HEK293 (cell line): ENCODE data around the gene LDLRAD4.

ENCODE experiments used
- CTCF ChIP-seq: fragments of 450-650 bp; formaldehyde crosslinking; IDR thresholded peaks from 2 replicates; pipeline ENCODE4 v1.5.1; 2016; ENCODE audit warnings: missing biosample characterization, missing genetic modification characterization
- GLIS1 ChIP-seq: fragments of 450-650 bp; formaldehyde crosslinking; IDR thresholded peaks from 2 replicates; pipeline ENCODE4 v1.5.1; 2016; ENCODE audit warnings: missing biosample characterization, missing genetic modification characterization
- MYNN ChIP-seq: fragments of 450-650 bp; formaldehyde crosslinking; IDR thresholded peaks from 2 replicates; pipeline ENCODE4 v1.5.1; 2016; ENCODE audit warnings: missing biosample characterization, missing genetic modification characterization, borderline replicate concordance
- PBX3 ChIP-seq: sonication (generic); formaldehyde crosslinking; IDR thresholded peaks from 2 replicates; pipeline ENCODE4 v1.8.1; 2022; ENCODE audit warnings: mild to moderate bottlenecking, moderate library complexity, missing genetic modification reagents
- REST ChIP-seq: fragments of 450-650 bp; formaldehyde crosslinking; IDR thresholded peaks from 2 replicates; pipeline ENCODE4 v1.5.1; 2016; ENCODE audit warnings: missing biosample characterization, missing genetic modification characterization
- SP2 ChIP-seq: fragments of 450-650 bp; formaldehyde crosslinking; IDR thresholded peaks from 2 replicates; pipeline ENCODE4 v1.5.1; 2016; ENCODE audit warnings: missing biosample characterization, missing genetic modification characterization
- ZFP69B ChIP-seq: fragments of 450-650 bp; formaldehyde crosslinking; IDR thresholded peaks from 2 replicates; pipeline ENCODE4 v1.5.1; 2016; ENCODE audit warnings: missing biosample characterization, missing genetic modification characterization
- ZIC2 ChIP-seq: fragments of 450-650 bp; formaldehyde crosslinking; IDR thresholded peaks from 2 replicates; pipeline ENCODE4 v1.5.1; 2016; ENCODE audit warnings: missing biosample characterization, missing genetic modification characterization
- ZNF114 ChIP-seq: fragments of 450-650 bp; formaldehyde crosslinking; IDR thresholded peaks from 2 replicates; pipeline ENCODE4 v1.5.0; 2017; ENCODE audit warnings: missing biosample characterization, missing genetic modification characterization
- ZNF214 ChIP-seq: fragments of 450-650 bp; formaldehyde crosslinking; IDR thresholded peaks from 2 replicates; pipeline ENCODE4 v1.5.1; 2017; ENCODE audit warnings: missing biosample characterization, mild to moderate bottlenecking, missing genetic modification characterization, borderline replicate concordance
- ZNF223 ChIP-seq: fragments of 450-650 bp; formaldehyde crosslinking; IDR thresholded peaks from 2 replicates; pipeline ENCODE4 v1.5.1; 2016; ENCODE audit warnings: missing biosample characterization, missing genetic modification characterization
- ZNF335 ChIP-seq: fragments of 450-650 bp; formaldehyde crosslinking; conservative IDR thresholded peaks from 2 replicates; pipeline ENCODE4 v1.5.1; 2016; ENCODE audit warnings: missing biosample characterization, missing genetic modification characterization
- ZNF488 ChIP-seq: fragments of 450-650 bp; formaldehyde crosslinking; IDR thresholded peaks from 2 replicates; pipeline ENCODE4 v1.5.1; 2016; ENCODE audit warnings: missing biosample characterization, missing genetic modification characterization
- ZNF747 ChIP-seq: fragments of 450-650 bp; formaldehyde crosslinking; IDR thresholded peaks from 2 replicates; pipeline ENCODE4 v1.5.1; 2016; ENCODE audit warnings: missing biosample characterization, missing genetic modification characterization

DNA sequence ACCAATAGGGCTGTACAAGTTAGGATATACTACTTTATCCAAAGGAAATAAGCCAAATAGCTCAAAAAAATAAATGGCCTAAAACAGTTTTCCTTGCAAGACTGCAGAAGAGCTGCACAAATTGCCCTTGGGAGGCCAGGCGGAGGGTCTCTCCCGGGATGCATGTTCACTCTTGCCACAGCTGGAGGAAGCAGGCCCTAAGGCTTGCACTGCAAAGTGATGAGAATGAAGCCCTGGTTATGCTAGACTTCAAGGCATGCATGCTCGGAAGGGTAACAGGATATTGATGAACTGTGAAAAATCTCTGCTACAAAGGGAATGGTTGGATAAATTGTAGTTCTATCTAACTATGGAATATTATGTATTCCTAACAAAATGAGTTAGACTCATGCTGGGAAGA lies 27.5 kb upstream of the LDLRAD4 start:
- TF ChIP-seq SP2 (tag by site-specific recombination): no peak
- TF ChIP-seq REST (tag by site-specific recombination): no peak
- no peak for TF ChIP-seq CTCF (tag by site-specific recombination)
- TF ChIP-seq PBX3 (CRISPR knock-in tag): no peak
- no peak for TF ChIP-seq ZNF223 (tag by site-specific recombination)
- TF ChIP-seq ZNF488 (tag by site-specific recombination): no peak
- TF ChIP-seq ZNF747 (tag by site-specific recombination): no peak
- no peak for TF ChIP-seq ZNF114 (tag by site-specific recombination)
- TF ChIP-seq ZNF335 (tag by site-specific recombination): no peak
- no peak for TF ChIP-seq ZIC2 (tag by site-specific recombination)
- TF ChIP-seq ZNF214 (tag by site-specific recombination): no peak
- TF ChIP-seq MYNN: no peak
- TF ChIP-seq ZFP69B: no peak
- no peak for TF ChIP-seq GLIS1
